ENCODE data around the gene REEP1.

The REEP1 gene

DNA sequence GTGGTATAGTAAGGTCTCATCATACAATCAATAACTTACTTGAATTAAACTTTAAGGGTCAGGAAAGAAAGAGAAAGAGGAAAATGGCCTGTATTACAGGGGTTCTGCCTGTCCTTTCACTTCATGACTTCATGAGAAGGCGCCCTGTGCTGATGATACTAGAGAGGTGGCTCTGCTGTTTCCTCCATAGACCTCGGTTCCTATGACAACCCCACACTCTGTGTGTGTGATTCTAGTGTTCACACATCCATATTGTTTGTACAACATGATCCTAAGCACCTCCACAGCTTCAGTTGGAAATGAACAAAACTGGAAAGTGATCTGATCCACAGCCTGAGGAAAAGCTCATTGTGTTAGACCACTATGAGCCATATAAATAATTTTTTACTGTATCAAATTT lies 7.0 kb upstream of the REEP1 start:
- FAIRE-seq, result no peak

DNA sequence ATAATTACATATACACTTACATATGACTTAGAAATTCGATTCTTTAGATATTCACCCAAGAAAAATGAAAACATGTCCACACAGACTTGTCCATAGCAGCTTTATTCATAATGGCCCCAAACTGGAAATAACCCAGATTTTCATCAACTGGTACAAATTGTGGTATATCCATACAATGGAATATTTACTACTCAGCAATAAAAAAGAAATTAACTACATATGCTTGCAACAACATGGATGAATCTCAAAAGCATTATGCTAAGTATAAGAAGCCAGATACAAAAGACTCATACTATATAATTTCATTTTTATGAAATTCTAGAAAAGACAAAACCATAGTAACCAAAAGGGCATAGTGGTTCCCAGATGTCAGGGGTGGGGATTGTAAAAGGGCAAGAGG lies 5.1 kb upstream of the REEP1 start:
- FAIRE-seq, result no peak

DNA sequence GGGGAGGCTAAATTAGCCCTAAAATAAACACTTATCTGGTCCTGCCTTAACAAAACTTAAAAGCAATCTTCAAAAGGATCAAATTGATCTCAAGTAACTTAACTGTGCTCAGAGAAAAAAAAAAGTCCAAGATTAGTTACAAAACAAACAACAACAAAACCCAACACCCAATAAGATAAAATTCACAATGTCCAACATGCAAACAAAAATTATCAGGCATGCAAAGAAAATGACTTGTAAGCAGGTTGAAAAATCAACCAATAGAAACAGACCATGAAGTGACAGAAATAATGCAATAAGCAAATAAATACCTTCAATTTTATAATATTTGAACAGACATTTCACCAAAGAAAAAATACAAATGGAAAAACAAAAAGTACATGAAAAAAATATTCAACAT lies 4.0 kb upstream of the REEP1 start:
- no peak for FAIRE-seq

DNA sequence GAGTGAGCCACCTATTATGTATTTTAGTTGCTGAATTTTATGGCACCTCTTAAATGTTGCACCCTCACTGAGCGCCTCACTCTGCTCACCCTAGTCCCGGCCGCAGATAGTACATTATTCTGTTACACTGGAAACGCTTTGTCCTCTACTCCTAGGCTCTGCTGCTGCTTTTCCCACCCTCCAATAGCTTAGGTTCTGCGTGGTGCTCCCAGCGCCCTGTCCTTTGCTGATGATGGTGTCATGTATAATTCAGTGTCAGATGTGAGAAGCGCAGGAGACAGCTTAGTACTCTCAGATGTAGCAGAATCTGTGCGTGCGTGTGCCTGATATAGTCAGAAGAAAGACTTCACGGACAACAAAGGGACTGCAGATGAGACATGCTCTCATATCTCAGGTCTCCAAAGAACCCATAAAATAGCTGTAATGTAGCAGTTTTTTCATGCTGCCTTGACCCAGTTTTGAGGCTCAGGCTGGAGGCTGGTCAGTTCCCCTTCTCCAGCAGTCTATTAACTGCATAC lies 1.4 kb upstream of the REEP1 start:
- no peak for FAIRE-seq

DNA sequence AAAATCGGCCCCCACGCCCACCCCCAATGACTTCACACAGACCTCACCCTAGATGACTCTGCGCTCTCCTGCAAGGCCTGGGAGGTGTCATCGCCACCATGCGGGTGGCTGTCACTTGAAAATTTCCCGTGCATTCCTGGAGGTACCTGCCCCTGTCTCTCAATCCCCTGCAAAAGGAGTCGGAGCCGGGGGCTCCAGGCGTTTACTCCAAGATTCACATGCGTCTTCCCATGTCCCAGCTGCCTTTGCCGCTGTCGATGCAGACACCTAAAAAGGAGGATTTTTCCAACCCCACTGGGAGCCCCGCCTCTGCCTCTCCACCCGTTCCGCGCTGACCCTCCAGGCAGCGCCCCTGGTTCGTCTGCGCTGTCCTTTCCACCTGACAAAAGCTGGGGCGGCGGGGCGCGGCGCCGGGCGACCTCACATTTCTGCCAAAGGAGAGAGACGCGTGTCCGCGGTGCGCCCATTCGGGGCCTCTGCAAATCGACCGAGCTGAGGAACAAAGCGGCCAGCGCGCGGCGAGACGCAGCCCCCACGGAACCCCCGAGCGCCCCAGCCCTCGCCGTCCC lies 667 bp downstream of the REEP1 start:
- no peak for FAIRE-seq

DNA sequence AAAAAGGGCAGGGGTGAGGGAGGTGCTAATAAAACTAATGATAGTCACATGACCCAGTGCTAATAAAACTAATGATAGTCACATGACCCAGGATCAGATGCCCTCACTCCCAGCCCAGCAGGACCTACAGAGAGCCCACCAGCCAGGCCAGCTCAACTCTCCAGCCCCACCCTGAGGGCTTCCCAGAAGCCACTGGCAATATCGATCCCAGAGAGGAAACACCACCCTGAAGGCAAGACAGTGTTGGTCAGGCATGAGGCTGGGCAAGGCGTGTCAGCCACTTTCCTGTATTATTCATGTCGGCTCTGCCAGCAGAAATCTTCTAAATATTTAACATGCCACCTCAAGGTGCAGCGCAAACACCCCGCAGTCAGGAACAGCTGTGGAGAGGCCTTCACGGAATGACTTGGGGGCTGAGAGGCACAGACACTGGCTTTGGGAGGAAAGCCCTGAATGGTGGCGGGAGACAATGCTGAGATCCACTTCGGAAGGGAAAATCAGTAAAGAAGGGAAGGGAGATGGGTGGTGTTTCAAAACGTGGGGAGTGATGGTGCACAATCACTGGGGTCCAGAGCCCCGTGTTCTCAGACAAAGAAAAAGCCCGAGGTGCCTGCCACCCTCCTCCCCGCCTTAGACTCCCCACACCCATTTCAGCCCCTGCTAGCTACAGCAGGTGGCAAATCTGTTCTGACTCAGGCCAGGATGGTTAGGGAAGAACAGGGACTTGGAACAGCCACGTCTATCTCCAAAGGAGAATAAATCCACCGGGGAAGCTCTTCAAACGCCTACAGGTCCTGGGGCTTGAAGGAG lies 1.4 kb downstream of the REEP1 start:
- FAIRE-seq, result no peak

DNA sequence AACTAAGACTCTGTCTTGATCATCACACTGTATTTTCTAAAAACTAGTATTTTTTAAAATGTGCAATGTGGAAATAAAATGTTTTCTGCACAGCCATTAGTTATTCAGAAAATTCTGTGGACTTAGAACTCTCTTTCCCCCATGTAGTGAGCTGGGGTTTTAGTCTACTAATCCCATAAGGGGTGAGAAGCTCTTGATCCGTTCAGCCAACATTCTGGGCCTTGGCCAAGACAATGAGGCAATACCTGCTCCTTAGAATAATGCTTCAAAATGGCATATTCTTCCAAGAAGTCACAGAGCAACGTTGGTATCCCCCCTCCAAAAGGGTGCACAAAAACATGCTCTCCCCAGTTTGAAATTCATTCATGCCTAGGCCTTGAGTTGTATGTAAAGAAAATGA lies 4.0 kb downstream of the REEP1 start:
- no peak for FAIRE-seq

DNA sequence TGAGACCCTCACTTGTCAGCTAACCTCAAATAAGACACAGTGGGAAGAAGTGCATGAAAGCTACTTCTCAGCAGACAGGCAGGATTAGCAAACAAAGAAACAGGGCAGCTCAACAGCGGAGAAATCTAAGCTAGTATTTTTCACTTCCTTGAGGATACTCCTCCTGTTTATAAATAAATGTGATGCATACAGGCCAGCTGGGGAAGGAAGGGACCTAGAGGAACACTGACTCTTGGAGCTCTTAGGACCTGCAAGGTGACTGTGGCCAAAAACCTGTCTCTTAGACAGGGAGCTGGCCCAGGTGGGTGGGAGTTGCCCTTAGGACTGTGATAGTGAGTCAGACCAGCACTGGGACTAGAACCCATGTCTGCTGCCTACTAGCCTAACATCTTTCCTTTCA lies 4.8 kb downstream of the REEP1 start:
- no peak for FAIRE-seq

DNA sequence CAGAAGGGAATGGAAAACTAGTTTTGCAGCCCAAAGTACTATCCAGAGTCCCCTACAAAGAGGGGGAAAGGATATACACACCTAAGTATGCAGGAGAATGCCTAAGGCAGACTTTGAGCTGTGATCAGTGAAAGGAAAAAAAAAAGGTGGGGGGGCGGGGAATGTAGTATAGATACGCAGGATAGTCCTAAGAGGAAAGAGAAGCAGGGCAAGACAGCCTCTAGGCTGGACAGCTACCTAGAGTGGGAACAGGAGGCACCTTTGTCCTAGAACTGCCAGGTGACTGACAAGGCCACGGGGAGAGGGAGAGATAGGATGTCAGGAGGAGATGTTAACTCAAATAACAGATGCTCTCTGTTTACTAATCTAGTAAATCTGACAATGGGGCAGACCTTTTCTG lies 6.0 kb downstream of the REEP1 start:
- FAIRE-seq, result no peak

DNA sequence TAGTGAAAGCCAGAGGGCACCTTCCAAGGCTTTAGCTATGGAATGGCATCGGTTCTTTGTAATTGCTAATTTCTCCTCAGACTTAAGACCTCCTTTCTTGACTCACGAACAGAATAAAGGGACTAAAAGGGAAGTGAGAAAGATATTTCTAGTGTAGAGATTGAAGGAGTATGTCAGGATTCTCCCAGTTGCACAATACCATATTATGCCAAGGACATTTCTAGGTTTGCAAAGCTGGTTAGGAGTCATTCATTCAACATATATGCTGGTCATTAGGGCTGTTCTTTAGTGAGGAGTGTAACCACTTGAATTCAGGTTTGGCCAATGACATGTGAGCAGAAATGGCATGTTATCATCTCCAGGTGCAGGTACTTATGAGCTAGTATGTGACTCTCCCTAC lies 7.4 kb downstream of the REEP1 start:
- FAIRE-seq, result no peak

DNA sequence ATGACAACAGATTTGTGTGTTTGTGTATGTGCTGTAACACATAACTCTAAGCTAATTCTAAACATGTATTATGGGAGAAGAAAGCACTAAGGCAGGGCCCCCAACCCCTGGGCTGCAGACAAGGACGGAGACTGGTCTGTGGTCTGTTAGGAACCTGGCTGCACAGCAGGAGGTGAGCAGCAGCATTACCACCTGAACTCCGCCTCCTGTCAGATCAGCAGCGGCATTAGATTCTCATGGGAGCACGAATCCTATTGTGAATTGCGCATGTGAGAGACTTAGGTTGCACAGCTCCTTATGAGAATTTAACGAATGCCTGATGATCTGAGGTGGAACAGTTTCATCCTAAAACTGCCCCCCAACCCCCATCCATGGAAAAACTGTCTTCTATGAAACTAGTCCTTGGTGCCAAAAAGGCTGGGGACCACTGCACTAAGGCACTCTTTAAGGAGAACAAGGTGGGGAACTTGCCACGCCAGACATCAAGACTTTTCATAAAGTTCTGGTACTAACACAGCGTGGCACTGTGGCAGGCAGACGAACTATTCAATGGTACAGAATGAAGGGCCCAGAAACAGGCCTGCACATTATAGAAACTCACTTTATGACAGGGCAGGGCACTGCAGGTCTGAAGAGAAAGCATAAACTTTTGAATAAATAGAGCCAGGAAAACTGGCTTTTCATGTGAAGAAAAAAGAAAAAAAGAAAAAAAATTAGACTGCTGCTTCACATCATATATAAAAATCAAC lies 14.0 kb downstream of the REEP1 start:
- no peak for FAIRE-seq

DNA sequence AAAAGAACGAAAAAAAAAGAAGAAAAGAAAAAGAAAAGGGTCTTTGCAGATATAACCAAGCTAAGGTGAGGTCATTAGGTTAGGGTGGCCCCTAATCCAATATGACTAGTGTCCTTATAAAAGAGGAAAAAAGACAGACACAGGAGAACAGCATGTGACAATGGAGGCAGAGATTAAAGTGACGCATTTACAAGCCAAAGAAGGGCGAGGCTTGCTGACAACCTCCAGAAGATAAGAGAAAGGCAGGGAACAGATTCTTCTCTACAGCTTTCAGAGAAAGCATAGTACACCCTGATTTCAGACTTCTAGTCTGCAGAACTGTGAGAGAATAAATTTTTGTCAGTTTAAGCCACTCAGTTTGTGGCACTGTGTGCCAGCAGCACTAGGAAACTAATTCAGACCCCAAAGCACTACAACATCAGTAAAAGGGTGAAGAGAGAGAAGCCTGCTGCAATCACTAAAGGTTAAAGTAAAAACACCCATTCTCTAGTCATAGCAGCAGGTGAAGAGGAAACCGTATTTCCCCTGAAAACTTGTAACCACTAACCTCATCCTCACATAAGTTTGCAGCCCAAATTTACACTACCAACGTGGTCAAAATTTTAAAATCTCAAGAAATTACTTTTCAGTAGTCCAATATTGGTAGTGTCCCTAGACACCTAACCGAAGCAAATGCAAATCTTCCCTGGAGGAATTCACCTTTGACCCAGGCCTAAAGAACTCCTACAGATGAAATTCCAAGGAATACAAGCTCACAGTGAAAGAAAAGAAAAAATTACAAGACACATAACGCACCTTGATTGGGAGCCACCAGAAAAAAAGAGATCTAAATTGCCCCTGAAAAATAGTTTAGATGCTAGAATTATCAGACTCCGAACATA lies 17.5 kb downstream of the REEP1 start:
- FAIRE-seq, result no peak

DNA sequence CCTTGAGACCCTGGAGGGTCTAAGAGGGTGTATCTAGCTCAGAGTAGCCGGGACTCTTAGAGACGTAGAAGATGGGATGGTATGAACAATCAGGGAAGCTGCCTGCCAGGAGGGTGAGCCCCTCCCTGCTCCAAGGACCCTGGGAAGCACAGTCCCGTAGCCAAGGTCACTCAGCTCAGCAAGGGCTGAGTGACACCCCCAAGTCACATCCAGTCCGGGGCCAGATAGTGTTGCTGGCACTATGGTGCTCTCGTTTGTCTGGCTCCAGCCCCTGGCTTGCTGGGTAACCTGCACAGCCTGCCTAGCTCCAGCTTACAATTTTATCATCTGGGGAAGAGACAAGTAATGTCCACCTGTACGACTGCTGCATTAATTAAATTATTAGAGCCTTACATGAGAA lies 22.3 kb downstream of the REEP1 start:
- FAIRE-seq, result no peak

DNA sequence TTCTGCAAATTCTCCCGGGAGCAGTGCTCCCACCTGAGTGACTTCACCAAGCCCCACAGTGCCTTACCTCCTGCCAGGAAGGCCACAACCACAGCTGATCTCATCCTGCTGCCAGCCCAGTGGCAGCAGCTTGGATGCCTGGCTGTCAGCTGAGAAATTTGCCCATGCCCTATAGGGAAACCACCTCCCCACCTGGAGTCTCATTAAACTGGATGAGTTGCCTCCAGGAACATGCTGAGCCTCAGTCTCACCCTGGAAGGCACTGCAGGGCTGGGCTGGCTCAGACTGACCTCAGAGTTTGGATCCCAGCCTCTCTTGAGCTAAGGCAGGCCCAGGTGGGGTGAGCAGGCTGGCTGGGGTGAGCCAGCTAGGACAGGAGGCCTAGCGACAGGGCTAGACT lies 23.3 kb downstream of the REEP1 start:
- no peak for FAIRE-seq

DNA sequence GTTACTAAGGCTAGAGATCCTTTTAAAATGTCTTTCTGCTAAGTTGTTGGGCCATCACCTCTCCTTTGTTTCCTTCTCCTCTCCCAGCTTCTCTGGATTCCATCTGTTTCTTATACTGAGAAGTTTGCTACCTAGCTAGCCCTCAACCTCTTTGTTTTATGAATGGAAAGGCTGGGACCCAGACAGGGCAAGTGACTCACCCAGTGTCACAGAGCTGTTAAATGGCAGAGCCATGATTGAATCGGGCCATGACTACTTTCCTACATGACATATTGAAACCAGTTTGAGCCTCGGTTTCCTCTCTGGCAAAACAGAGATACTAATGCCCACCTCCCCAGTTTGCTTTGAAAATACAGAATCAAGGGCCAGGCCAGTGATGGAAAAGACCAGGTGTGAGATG lies 24.1 kb downstream of the REEP1 start:
- FAIRE-seq, result no peak

DNA sequence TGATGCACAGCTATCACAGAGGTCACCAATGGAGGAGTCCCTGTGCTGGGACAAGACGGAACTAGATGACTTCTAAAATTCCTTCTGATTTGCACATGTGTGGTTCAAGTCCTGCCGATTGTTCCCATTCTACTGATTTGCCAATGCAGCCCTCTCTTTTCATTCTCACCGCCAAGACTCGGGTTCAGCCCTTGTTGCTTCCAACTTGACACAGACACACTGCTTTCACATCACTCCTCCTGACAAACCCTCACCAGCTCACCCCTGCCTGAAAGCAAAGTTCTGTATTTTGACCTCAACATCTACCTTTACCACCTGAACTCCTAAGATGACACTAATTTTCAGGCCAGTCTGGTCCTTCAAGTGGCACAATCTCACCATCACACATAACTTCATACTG lies 25.5 kb downstream of the REEP1 start:
- no peak for FAIRE-seq

DNA sequence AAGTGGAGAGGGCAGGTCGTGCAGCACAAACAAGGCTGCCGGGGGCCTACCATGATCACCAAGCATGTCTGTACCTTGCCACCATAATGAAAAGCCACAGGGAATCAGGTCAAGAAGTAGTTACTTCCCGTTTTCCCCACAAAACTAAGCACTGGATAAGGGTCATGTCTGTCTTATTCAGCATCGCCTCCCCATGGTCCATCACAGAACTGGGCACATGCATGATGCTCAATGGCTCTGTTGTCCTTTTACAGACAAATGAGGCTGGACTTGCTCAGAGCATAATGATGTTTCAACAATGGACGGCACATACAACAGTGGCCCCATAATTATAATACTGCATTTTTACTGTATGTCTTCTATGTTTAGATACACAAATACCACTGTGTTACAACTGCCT lies 27.5 kb downstream of the REEP1 start:
- no peak for FAIRE-seq

DNA sequence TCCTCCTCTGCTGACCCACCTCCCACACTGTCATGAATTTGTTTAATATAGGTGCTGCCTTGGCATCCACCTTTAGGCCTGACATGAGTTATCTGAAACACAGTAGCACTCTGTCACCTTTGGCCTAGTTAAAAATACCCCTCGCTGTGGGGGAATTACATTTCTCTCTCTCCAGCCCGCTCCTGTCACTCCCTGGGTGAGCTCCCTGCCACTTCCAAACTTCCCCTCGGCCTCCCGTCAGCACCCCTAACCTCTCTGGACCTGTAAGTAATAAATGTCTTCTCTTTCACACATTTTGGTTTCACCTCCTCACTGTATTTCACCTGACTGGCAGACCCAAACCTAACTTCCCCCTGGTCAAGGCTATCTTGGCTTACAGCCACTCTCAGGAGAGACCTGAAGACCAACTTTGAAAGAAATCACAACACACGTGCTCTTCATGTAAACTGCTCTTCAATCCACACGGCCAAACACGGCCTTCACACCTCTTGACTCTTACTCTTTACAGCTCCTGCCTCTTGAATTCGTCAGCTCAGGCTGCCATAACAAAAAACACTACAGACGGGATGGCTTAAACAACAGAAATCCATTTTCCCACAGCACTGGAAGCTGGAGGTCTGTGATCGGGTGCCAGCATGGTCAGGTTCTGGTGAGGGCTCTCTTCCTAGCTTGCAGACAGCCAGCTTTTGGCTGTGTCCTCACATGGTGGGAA lies 28.3 kb downstream of the REEP1 start:
- FAIRE-seq, result no peak

DNA sequence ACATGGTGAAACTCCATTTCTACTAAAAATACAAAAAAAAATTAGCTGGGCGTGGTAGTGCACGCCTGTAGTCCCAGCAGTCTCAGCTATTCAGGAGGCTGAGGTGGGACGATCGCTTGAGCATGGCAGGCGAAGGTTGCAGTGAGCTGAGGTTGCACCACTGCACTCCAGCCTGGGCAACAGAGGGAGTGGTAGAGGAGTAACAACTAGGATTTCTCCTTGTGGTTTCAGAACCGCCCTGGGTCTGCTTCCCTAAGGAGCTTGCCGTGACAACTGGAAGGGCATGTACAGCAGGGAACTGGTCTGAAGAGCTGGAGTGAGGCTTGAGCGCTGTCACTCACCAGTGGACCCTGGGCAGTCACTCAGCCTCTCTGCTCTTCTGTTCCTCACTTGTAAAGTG lies 29.1 kb downstream of the REEP1 start:
- no peak for FAIRE-seq

DNA sequence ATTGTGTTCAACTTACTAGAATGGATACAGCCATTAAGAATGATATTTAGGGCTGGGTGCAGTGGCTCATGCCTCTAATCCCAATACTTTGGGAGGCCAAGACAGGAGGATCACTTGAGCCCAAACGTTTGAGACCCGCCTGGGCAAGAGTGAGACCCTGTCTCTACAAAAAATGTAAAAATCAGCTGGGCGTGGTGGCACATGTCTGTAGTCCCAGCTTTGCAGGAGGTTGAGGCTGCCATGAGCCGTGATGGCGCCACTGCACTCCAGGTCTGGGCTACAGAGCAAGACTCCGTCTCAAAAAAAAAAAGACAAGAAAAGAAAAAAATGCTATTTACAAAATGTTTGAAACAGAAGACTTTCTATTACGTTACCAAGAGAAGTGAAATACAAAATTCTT lies 30.0 kb downstream of the REEP1 start:
- no peak for FAIRE-seq

DNA sequence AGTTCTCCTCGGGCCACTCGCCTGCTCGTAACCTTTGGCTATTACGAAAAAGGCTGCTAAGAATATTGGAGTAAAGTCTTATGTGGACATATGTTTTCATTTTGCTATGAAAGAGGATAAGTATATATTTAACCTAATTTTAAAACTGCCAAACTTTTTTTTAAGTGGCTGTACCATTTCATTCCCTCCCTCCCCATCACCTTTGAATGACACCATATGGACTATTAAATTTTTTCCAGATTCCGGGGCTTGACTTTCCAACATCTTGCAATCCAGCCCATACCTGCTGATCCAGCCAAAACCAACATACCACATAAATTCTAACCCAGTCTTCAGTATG lies 31.5 kb downstream of the REEP1 start:
- no peak for FAIRE-seq

DNA sequence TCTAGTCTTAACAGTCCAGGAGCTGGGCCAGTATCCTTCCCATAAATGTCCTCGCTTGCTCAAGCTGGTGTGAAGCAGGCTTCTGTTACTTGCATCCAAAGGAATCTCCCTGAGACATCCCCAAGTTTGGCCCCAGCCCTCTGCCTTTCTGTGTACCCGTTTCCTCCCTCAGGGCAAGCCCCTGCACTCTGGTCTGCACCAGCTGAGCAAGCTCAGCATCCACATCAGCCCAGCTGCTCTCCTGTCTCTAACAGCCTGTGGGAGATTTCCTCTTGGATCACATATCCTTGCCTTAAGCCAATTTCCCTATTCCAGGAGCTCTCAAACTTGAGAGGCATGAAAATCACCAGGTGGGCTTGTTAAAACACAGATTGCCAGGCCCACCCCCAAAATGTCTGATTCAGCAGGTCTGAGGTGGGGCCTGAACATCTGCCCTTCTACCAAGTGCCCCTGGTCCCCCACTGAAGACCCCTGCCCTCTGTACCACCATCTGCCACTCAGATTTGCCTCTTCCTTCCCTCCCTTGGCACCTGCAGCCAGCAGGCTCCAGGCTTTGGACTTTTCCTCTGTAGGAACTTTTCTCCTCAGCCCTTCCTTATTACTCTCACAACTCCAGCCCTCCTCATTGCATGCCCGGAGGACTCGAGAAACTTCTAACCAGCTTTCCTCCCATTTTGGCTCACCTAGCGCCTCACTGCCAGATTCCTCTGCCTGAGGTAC lies 32.1 kb downstream of the REEP1 start:
- FAIRE-seq, result no peak

Measured in A204.1 (cell line).